22Rv1 (cell line): ENCODE measurements around the gene SLC17A4.

Experiments used
- CTCF ChIP-seq: fragments of 450-650 bp; IDR thresholded peaks from 2 replicates; pipeline ENCODE4 v1.5.1; 2017; ENCODE audit warnings: mild to moderate bottlenecking
- ZFX ChIP-seq: fragments of 450-650 bp; IDR thresholded peaks from 2 replicates; pipeline ENCODE4 v1.6.1; 2017; ENCODE audit warnings: antibody characterized with exemption, borderline replicate concordance

GRCh38 chr6:25731721-25732120 lies 22.8 kb upstream of the SLC17A4 start:
- TF ChIP-seq CTCF (no peak), ZFX (no peak)
